Ovary (tissue), 3 donors: ENCODE measurements around the gene NR1D2.

Experiments
- POLR2A ChIP-seq: fragments of 450-650 bp; IDR thresholded peaks from one replicate; pipeline ENCODE4 v1.6.1; 2017; ENCODE audit warnings: antibody characterized with exemption, mild to moderate bottlenecking, moderate library complexity
- TF ChIP-seq, protein P1 (sequence below), 3 donors: fragments of 450-650 bp in 2 of 3; fragments of 200-600 bp in 1 of 3; IDR thresholded peaks; one replicate each; pipeline versions ENCODE4 v1.5.1 to v1.8.0; 2016 to 2022; ENCODE audit warnings: antibody characterized with exemption in 3 of 3, mild to moderate bottlenecking in 1 of 3
- donor health status: DM: no; HTN: no; CAD: no.

GRCh38 chr3:24020036-24020691, 75.1 kb downstream of the NR1D2 start:
- no peak for TF ChIP-seq POLR2A
- TF ChIP-seq, protein P1, sequence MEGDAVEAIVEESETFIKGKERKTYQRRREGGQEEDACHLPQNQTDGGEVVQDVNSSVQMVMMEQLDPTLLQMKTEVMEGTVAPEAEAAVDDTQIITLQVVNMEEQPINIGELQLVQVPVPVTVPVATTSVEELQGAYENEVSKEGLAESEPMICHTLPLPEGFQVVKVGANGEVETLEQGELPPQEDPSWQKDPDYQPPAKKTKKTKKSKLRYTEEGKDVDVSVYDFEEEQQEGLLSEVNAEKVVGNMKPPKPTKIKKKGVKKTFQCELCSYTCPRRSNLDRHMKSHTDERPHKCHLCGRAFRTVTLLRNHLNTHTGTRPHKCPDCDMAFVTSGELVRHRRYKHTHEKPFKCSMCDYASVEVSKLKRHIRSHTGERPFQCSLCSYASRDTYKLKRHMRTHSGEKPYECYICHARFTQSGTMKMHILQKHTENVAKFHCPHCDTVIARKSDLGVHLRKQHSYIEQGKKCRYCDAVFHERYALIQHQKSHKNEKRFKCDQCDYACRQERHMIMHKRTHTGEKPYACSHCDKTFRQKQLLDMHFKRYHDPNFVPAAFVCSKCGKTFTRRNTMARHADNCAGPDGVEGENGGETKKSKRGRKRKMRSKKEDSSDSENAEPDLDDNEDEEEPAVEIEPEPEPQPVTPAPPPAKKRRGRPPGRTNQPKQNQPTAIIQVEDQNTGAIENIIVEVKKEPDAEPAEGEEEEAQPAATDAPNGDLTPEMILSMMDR (IDR thresholded peaks at IDR 0.05), result no peak
